H1 (cell line): ENCODE measurements around the gene KCNE4.

Source experiments
- BACH1 ChIP-seq: IDR thresholded peaks from 2 replicates; pipeline ENCODE4 v1.6.1; 2012; ENCODE audit warnings: low read length, improper control_type of control experiment
- BCL11A ChIP-seq, 2 experiments: IDR thresholded peaks; one replicate each; pipeline ENCODE4 v1.6.1; 2011; ENCODE audit warnings: low read depth in 2 of 2, low read length in 2 of 2, mild to moderate bottlenecking in 2 of 2
- CEBPB ChIP-seq: IDR thresholded peaks from 2 replicates; pipeline ENCODE4 v1.6.1; 2012; ENCODE audit warnings: low read depth, low read length
- CTCF ChIP-seq, 3 experiments: IDR thresholded peaks; 1 replicate in 2 of 3; 2 replicates in 1 of 3; pipeline versions ENCODE4 v1.5.1 to v1.6.1; 2011; ENCODE audit warnings: low read length in 3 of 3, mild to moderate bottlenecking in 3 of 3, inconsistent platforms in 2 of 3, low read depth in 1 of 3, moderate library complexity in 1 of 3; ENCODE audit not compliant: insufficient read depth in 1 of 3; ENCODE audit errors: control extremely low read depth in 1 of 3
- GABPA ChIP-seq: IDR thresholded peaks from 2 replicates; pipeline ENCODE4 v1.6.1; 2011; ENCODE audit warnings: mild to moderate bottlenecking, low read length, moderate library complexity, borderline replicate concordance; ENCODE audit not compliant: insufficient read depth
- KDM5A ChIP-seq: fragments of 200-600 bp; IDR thresholded peaks from 2 replicates; pipeline ENCODE4 v1.7.1; 2012; ENCODE audit warnings: mild to moderate bottlenecking, low read length, inconsistent platforms, mixed read lengths
- POLR2A ChIP-seq, 2 experiments: IDR thresholded peaks; 1 replicate in 1 of 2; 2 replicates in 1 of 2; pipeline ENCODE4 v1.6.1; 2011; ENCODE audit warnings: low read depth in 2 of 2, low read length in 2 of 2, mild to moderate bottlenecking in 2 of 2; ENCODE audit errors: control extremely low read depth in 1 of 2
- POLR2AphosphoS5 ChIP-seq: IDR thresholded peaks from 2 replicates; pipeline ENCODE4 v1.6.1; 2011; ENCODE audit warnings: low read depth, low read length
- SIN3A ChIP-seq, 2 experiments: IDR thresholded peaks in 1 of 2; conservative IDR thresholded peaks in 1 of 2; 2 replicates each; pipeline ENCODE4 v1.6.1; 2011 to 2012; ENCODE audit warnings: low read length in 2 of 2, improper control_type of control experiment in 1 of 2, low read depth in 1 of 2, mild to moderate bottlenecking in 1 of 2
- ZNF274 ChIP-seq: IDR thresholded peaks from 2 replicates; pipeline ENCODE4 v1.7.0; 2012; ENCODE audit warnings: low read length, borderline replicate concordance; ENCODE audit errors: extremely low read depth

- no peak for TF ChIP-seq CTCF (IDR thresholded peaks at IDR 0.05; ENCODE audit: control extremely low read depth in 1 of 3, insufficient read depth in 1 of 3, low read depth in 1 of 3, low read length in 3 of 3)
- TF ChIP-seq ZNF274: no peak
- no peak for TF ChIP-seq POLR2AphosphoS5
- TF ChIP-seq SIN3A (conservative IDR thresholded peaks at IDR 0.05 in 1 of 2, IDR thresholded peaks at IDR 0.05 in 1 of 2; ENCODE audit: low read depth in 1 of 2, low read length in 2 of 2): no peak
- no peak for TF ChIP-seq BACH1
- TF ChIP-seq GABPA: no peak
- no peak for TF ChIP-seq CEBPB
- TF ChIP-seq KDM5A: no peak
- TF ChIP-seq POLR2A (IDR thresholded peaks at IDR 0.05; ENCODE audit: control extremely low read depth in 1 of 2, low read depth in 2 of 2, low read length in 2 of 2): no peak
- no peak for TF ChIP-seq BCL11A (IDR thresholded peaks at IDR 0.05; ENCODE audit: low read depth in 2 of 2, low read length in 2 of 2)
These were observed 10.4 kb downstream of the KCNE4 start for GRCh38 chr2:223062396-223062795.
